ENCODE measurements around the gene C4BPB. TPM values are rescaled to one million over a fixed set of nuclear protein-coding genes. Genes with fewer than 3 reads are reported as not detected.

Gene C4BPB
- total and polyA plus RNA-seq, 2 of the 8 experiments (the other 6 are each of a cell fraction or from before 2014, with no cell fraction given): not detected

- H3K79me1 ChIP-seq (ENCODE audit: low read depth, low read length): no peaks in the 10 kb centered on the region
- H3K23me2 ChIP-seq (ENCODE audit: low read depth, low read length): no peaks in the 10 kb centered on the region
- no peaks in the 10 kb centered on the region for H3K79me2 ChIP-seq (ENCODE audit: control insufficient read depth in 1 of 2, insufficient read depth in 2 of 2, low read length in 2 of 2)
- H3K36me3 ChIP-seq (ENCODE audit: control insufficient read depth in 2 of 4, insufficient read depth in 4 of 4, low read length in 3 of 4): peaks cover 2 to 30% (median 18%) of the 10 kb centered on the region in 4 experiments; a peak in 7 of 8 replicates
- no peak overlapping the region for H3K4ac ChIP-seq (replicated peaks; ENCODE audit: insufficient read length, low read depth, low read length)
- H3K27me3 ChIP-seq (replicated peaks in 1 of 4; ENCODE audit: control insufficient read depth in 3 of 4, extremely low read depth in 1 of 4, insufficient read depth in 3 of 4, low read length in 3 of 4): no peaks in the 10 kb centered on the region
- DNase-seq (ENCODE audit: low read depth in 1 of 2, low spot score in 2 of 2) (no peak), FAIRE-seq (no peak)
- H4K5ac ChIP-seq (ENCODE audit: insufficient read length, low read depth, low read length): no peak overlapping the region
- no peak overlapping the region for H3K56ac ChIP-seq (replicated peaks; ENCODE audit: insufficient read length, low read depth, low read length)
- H2BK12ac ChIP-seq (ENCODE audit: low read depth, low read length): no peak overlapping the region
- H3K4me2 ChIP-seq (ENCODE audit: insufficient read depth in 1 of 2, low read depth in 2 of 2, low read length in 2 of 2): no peak overlapping the region
- H4K91ac ChIP-seq (replicated peaks; ENCODE audit: insufficient read length, low read length): no peak overlapping the region
- H2BK15ac ChIP-seq (ENCODE audit: low read length): no peak overlapping the region
- CTCF ChIA-PET (ENCODE audit: partially characterized antibody): interaction anchor here (3.4 kb wide), 1 partner anchor 12 kb away, joined by 21 read pairs; no protein-coding TSS in a partner anchor
- no peak overlapping the region for H4K8ac ChIP-seq (ENCODE audit: extremely low read depth, insufficient read depth, low read length)
- H3K23ac ChIP-seq (ENCODE audit: insufficient read length): no peak overlapping the region
- no peak overlapping the region for H3K18ac ChIP-seq (ENCODE audit: extremely low read depth, low read length)
- H3K9ac ChIP-seq (replicated peaks in 1 of 4; ENCODE audit: extremely low read depth in 1 of 4, low read depth in 3 of 4, low read length in 3 of 4): no peak overlapping the region
- POLR2A ChIA-PET (ENCODE audit: partially characterized antibody): no interaction called here
- no peak overlapping the region for H3K4me3 ChIP-seq (ENCODE audit: extremely low read depth in 1 of 4, insufficient read depth in 2 of 4, low read depth in 3 of 4, low read length in 4 of 4)
- no peak overlapping the region for H2BK5ac ChIP-seq (ENCODE audit: low read depth, low read length)
- WGBS, 2 experiments (ENCODE audit: extremely low coverage in 1 of 2, insufficient coverage in 1 of 2, insufficient read length in 1 of 2, insufficient replicate concordance in 2 of 2, low coverage in 1 of 2, low lambda C conversion rate in 2 of 2, missing lambda C conversion rate in 1 of 2): 91% methylated on average over 1 of the region's 1 CpG; no CpG with 5 or more reads in 1 of the 2 experiments
- no peak overlapping the region for H2AK5ac ChIP-seq (ENCODE audit: low read depth, low read length)
- no peaks in the 10 kb centered on the region for H4K20me1 ChIP-seq (replicated peaks in 1 of 2; ENCODE audit: control insufficient read depth in 1 of 2, insufficient read depth in 2 of 2, low read length in 2 of 2)
- no peak overlapping the region for H2AFZ ChIP-seq (ENCODE audit: low read length)
- H3K14ac ChIP-seq (ENCODE audit: insufficient read length): no peak overlapping the region
- no peak overlapping the region for H2BK20ac ChIP-seq (ENCODE audit: low read length)
- H3K9me3 ChIP-seq (ENCODE audit: insufficient read depth in 2 of 2, low read depth in 1 of 2, low read length in 1 of 2): no peaks in the 10 kb centered on the region
- H3K27ac ChIP-seq (ENCODE audit: low read depth, low read length): no peak overlapping the region
- peaks cover 0 to 3% (median 1%) of the 10 kb centered on the region in 4 experiments; a peak in 2 of 7 replicates for H3K4me1 ChIP-seq (replicated peaks in 1 of 4; ENCODE audit: control insufficient read depth in 3 of 4, insufficient read depth in 4 of 4, low read length in 3 of 4)
- no peak overlapping the region for H2BK120ac ChIP-seq (replicated peaks; ENCODE audit: low read depth, low read length)
- no peak for TF ChIP-seq PHF8 (conservative IDR thresholded peaks at IDR 0.05; ENCODE audit: low read depth, low read length)
- no peak for TF ChIP-seq HDAC6 (IDR thresholded peaks at IDR 0.05; ENCODE audit: low read depth, low read length)
- no peak for TF ChIP-seq EZH2 (IDR thresholded peaks at IDR 0.05; ENCODE audit: low read depth, low read length, severe bottlenecking)
- no peak for TF ChIP-seq KDM1A (IDR thresholded peaks at IDR 0.05; ENCODE audit: borderline replicate concordance, low read length)
- no peak for TF ChIP-seq CHD2 (IDR thresholded peaks at IDR 0.05; ENCODE audit: low read length)
- no peak for TF ChIP-seq CBX5 (IDR thresholded peaks at IDR 0.05; ENCODE audit: low read depth, low read length)
- no peak for TF ChIP-seq RBBP5 (IDR thresholded peaks at IDR 0.05; ENCODE audit: borderline replicate concordance, low read depth, low read length)
- TF ChIP-seq USF2 (IDR thresholded peaks at IDR 0.05; ENCODE audit: low read length): no peak
- TF ChIP-seq TAF7 (optimal IDR thresholded peaks at IDR 0.05; ENCODE audit: borderline replicate concordance, low read depth, low read length): no peak
- TF ChIP-seq ASH2L (IDR thresholded peaks at IDR 0.05; ENCODE audit: low read length): no peak
- TF ChIP-seq KDM5A (IDR thresholded peaks at IDR 0.05; ENCODE audit: low read length): no peak
These were observed 26.6 kb upstream of the C4BPB start for GRCh38 chr1:207062058-207062457.

Data from H1 (cell line).